GM19463 (cell line): ENCODE results near the gene GSK3A.
A peak's percentile ranks its signal among the peaks of the same experiment; 100 is the strongest.
"Not testable (repeated sequence)": the region's sequence is repeated elsewhere in the genome, so short reads cannot be mapped to it uniquely, and the experiment has no call there.

ENCODE experiments used
- ATAC-seq: cut with Tn5 transposase; IDR thresholded peaks from one replicate; pipeline ENCODE4 v1.9.1; 2021; ENCODE audit warnings: mild to moderate bottlenecking, moderate library complexity; ENCODE audit not compliant: unreplicated experiment

The GSK3A gene

GRCh38 chr19:42269478-42270345 lies 27.3 kb upstream of the GSK3A start:
- no peak for ATAC-seq

- ATAC-seq = peak; percentile 77
These were observed 26.5 kb upstream of the GSK3A start, which contains the start of gene CIC for GRCh38 chr19:42268704-42269477. Gene CIC (plus strand): TSS chr19:42269252. CDS start chr19:42271784, 2,532 bp downstream.

- ATAC-seq = peak; percentile 41
These were observed 25.8 kb upstream of the GSK3A start for GRCh38 chr19:42268142-42268703.

- no peak for ATAC-seq
These were observed 25.3 kb upstream of the GSK3A start for GRCh38 chr19:42267644-42268141.

- not testable (repeated sequence) for ATAC-seq
These were observed 24.7 kb upstream of the GSK3A start for GRCh38 chr19:42266928-42267603.

- not testable (repeated sequence) for ATAC-seq
These were observed 23.7 kb upstream of the GSK3A start for GRCh38 chr19:42266105-42266504.

- ATAC-seq = no peak
These were observed 19.4 kb upstream of the GSK3A start for GRCh38 chr19:42261763-42262162.

- ATAC-seq = not testable (repeated sequence)
These were observed 15.4 kb upstream of the GSK3A start for GRCh38 chr19:42257842-42258241.

GRCh38 chr19:42255766-42256745 lies 13.7 kb upstream of the GSK3A start:
- no peak for ATAC-seq

- peak; percentile 71 for ATAC-seq
These were observed 12.7 kb upstream of the GSK3A start, which contains the start of gene ERF for GRCh38 chr19:42254850-42255765. Gene ERF (minus strand): TSS chr19:42255128. CDS start chr19:42254999, 129 bp downstream.

GRCh38 chr19:42254089-42254849 lies 11.9 kb upstream of the GSK3A start:
- no peak for ATAC-seq

- ATAC-seq = no peak
These were observed 11.1 kb upstream of the GSK3A start for GRCh38 chr19:42253245-42254088.

- ATAC-seq = no peak
These were observed 10.2 kb upstream of the GSK3A start for GRCh38 chr19:42252365-42253244.

- no peak for ATAC-seq
These were observed 9.4 kb upstream of the GSK3A start for GRCh38 chr19:42251572-42252358.
